Loucy (cell line): ENCODE measurements around the gene BST1.

Experiments
- CTCF ChIP-seq: fragments of 200-600 bp; sonication (generic); conservative IDR thresholded peaks from 2 replicates; pipeline ENCODE4 v1.5.1; 2014; ENCODE audit warnings: mild to moderate bottlenecking, antibody characterized with exemption, low read length
- EZH2phosphoT487 ChIP-seq: fragments of 200-600 bp; IDR thresholded peaks from 2 replicates; pipeline ENCODE4 v1.6.1; 2018; ENCODE audit warnings: antibody characterized with exemption, mild to moderate bottlenecking, moderate library complexity, borderline replicate concordance

- no peak for TF ChIP-seq CTCF
- no peak for TF ChIP-seq EZH2phosphoT487
Observed at GRCh38 chr4:15781427-15782095, 78.7 kb downstream of the BST1 start.
